T follicular helper cell (primary cell): ENCODE data around the gene CMSS1.

ENCODE experiments used
- DNase-seq: peaks from one replicate; pipeline ENCODE4 v3.0.0-alpha.2; 2020; ENCODE audit warnings: low read depth

The CMSS1 gene

DNA sequence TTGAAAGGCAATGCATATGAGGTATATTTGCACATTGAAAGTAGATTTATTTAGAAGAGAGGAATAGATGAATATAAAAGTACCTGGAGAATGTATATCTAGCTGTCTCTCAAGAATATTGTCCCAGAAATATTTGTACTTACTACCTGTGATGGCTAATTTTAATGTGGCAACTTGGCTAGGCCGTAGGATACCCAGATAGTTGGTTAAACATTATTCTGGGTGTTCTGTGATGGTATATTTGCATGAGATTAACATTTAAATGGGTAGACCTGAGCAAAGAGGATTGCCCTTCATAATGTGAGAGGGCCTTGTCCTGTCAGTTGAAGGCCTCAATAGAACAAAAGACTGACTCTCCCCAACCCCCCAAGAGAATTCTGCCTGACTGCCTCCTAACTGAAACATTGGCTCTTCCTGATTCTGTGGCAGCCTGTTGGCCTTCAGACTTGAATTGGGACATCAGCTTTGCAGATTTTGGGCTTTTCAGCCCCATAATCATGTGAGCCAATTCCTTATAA lies 366.0 kb downstream of the CMSS1 start:
- DNase-seq = no peak

DNA sequence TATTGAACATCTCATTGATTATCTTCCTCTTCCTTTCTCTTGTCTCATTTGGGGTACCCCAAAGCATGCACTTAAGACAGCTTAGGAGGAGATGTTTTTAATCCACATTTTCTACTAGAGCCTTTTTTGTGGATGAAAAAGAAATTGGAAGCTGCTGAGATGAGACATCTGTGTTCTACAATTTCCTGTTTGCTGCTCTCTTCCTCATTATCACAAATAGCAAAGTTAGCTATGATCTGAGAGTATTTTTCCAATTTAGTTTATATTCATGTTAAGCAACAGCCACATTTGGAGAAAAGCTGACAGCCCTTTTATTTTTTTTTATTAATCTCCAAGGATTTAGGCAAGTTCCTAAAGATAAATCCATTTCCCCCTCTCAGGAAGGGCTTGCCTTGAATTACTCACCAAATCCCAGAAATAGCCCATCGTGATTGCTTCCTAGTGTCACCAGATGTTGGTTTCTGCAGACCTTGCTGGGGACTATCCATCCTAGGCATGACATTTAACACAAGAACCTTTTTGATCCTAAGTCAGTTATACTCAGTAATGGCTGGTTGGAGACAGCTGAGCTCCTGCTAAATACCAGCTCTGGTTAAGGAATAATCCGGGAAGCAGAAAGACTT lies 367.4 kb downstream of the CMSS1 start:
- no peak for DNase-seq

DNA sequence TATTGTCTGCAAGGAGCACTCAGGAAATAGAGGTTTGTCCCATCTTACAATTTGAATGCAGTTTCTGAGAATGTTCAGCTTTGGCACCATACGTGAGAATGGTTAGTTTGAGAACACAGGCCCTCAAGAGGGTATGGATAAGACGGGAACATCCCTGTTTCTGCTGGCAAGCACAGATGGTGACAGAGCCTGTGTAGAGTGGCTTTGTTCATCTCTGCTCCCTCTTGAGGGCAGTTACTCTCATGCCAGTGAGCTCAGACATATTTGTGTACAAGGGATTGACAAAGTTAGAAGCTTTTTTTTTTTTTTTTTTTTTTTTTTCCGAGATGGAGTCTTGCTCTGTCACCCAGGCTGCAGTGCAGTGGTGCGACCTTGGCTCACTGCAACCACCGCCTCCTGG lies 368.2 kb downstream of the CMSS1 start:
- no peak for DNase-seq

DNA sequence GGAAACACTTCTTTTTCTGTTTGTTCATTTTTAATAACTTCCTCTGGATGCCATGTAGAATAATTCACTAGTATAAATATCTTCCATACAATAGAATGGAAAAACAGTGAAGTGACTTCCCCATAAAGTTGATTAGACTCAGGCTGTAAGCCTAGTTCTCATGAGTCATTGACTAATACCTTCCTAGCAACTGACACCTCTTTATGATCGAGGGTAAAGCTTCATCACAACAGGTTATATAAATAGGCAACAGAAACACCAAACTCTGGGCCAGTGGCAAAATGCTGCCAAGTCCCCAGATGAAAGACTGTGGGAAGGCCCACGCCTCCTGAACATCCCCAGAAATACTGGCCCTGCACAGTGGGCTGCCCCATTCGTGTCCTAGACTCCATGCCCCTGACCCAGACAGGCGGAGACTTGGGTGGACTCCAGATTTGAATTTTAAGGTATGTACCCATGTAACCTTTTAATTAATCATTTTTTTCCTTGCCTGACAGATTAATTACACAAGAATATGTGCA lies 371.8 kb downstream of the CMSS1 start:
- DNase-seq = no peak

DNA sequence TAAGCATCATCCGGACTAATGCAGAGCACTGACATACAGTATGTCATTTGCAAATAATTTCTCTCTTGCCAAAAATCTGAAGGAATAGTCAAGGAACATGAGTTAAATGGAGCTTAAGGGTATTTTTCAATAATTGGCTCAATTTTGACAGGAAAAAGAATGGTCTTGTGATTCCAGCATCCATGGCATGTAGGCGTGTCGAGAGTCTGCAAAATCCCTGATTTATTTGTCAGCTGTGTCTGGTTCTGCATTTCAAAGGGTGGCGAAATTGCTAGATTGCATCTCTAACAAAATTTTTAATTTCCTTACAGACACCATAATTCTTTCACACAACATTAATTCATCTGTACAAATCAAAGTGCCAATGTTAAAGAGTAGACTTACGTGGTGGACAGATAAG lies 377.7 kb downstream of the CMSS1 start:
- DNase-seq = no peak

DNA sequence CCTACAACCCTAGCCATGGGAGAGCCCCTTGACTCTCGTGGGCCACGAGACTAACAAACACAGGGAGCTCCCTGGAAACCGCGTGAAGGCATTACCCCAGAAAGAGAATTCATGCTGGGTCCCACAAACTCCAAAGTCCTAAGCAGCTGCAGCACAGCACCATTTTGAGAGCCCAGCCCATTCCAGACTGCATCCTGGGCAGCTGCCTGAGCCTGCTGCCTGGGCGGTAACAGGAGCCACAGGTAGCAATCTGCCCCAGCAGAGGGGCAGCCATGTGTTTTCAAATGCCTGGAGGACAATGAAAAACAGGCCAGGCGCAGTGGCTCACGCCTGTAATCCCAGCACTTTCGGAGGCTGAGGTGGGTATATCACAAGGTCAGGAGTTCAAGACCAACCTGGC lies 380.2 kb downstream of the CMSS1 start:
- no peak for DNase-seq

DNA sequence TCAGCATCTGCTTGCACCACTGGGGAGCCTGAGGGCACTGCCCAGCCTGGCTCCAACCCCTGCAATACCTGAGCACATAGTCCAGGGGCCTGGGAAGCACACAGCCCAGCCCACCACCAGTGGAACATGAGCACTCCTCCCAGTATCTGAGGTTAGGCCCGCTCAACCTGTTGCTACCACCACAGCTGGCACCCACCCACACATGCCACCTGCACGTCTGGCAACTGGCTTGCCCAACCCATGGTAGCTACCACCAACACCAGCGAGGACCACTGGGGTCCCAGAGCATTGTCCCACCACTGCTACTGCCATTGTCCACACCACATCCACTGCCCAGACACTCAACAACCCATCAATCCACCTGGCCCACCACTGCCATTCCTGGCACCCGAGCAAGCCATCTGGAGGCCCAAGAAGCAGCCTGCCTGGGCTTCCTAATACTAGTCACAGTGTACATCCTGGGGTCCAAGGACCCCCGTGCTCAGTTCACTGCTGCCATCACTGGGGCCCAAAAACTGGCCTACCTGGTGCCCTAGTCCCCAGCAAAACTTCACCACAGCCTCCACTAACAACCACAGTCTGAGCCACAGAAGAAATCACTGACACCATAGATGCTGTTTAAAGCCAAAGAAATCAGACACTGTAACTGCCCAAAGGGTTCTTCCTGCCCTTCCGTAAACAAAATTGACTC lies 381.1 kb downstream of the CMSS1 start:
- DNase-seq = no peak

DNA sequence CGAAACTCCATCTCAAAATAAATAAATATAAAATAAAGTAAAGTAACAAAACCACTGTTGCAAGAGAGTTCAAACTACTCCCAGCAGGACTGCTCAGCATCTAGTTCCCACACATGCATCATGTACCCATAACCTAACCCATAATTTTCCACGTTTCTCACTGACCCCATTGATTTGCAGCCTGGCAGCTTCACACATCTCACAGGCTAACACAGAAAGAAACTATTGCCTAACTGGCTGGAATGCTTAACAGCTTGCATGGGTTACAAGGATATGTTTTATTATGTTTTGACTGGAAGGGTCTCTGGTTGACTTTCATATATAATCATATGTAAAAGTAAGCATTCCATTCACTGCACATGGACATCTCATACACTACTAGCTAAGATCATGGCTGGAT lies 387.5 kb downstream of the CMSS1 start:
- no peak for DNase-seq

DNA sequence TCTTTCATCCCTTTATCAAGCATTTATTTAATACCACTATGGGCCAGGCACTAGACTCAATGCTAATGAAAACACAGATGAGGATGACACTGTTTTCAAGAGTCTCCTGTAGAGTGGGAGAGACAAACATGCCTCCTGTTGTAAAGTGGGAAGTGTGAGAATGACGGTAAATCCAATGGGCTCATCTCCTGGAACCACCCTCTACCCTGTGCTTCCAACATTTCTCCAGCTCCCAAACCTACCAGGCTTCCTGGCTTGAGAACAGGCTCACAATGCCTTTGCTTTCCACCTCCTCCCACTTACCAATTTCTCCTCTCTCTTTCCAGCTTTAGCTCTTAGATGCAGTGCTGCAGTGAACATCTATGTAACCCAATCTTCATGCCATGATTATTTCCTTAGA lies 389.0 kb downstream of the CMSS1 start:
- no peak for DNase-seq

DNA sequence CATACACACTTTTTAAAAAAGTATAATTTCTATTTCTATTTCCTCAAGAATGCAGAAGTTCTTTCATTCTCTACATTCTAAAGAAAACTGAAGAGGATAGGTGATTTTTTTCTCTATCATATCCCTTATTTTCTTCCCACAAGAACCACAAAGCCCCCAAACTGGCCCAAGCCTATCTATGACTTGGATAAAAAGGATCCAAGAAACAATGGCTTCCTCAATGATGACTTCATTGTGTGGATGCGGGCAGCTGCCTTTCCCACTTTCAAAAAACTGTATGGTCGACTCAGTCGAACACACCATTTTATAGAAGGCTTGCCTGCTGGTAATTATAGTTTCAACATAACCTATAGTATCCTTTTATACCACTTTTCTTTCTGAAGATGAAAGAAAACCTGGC lies 390.2 kb downstream of the CMSS1 start:
- DNase-seq = no peak

DNA sequence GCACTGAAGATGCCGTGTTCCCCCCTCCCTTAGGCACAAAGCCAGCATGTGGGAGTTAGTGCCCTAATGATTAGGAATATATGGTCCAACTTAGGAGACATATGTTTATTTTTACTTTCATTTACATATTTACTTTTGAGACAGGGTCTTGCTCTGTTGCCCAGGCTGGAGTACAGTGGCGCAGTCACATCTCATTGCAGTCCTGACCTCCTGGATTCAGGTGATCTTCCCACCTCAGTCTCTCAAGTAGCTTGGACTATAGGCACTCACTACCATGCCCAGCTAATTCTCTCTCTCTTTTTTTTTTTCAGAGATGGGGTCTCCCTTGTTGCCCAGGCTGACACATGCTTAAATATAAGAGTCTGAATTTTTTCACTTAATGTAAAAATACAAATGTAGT lies 391.5 kb downstream of the CMSS1 start:
- no peak for DNase-seq

DNA sequence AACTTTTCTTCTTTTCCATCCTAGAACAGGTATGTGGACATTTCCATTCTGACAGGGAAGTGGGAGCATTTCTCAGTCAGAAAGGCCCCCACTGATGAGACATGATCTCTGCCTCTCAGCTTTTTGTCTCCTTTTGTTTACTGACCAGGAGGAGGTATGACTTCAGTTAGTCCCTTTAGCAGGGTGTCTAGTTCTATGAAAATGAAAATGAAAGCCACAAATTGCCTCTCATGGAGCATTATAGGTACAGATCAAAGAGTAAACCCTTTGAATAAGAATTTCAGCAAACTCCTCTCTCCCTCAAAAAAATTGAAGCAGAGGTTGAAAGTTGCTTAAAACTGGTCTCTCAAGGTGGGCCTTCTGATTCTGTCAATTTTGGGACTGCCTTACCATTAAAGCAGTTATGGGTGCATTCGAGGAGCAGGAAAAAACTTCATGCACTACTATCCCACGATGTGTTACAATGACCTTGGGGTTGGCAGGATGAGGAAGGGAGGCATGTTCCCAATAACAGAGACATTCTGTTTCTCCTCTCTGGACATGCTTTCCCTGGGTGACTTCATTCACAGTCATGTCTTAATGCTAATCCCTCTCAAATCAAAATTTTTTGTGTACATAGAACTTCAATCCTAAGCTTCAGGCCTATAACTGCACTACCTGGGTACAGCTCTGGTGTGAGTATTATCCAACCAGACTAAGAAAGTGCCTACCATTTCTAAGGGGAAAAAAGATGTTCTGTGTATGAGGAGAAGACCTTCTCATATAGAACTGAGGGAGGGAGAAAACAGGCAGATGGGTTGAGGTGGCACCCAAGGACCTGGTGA lies 392.5 kb downstream of the CMSS1 start:
- no peak for DNase-seq

DNA sequence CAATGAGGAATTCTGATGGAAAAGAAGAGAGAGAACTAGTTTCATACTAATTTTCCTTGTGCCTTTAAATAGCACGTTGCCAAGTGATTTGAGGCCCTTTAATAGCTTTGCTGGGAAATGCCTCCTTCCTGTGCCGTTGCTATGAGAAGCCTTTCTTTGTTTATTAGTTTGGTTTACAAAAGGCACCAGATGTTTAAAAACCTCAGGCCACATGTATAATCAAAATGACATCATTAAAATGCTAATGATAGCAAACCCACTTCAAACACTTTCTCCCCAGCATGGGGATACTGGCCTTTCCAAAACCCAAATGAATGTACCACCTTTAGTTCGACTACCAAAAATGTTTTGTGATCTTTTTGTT lies 393.1 kb downstream of the CMSS1 start:
- no peak for DNase-seq

DNA sequence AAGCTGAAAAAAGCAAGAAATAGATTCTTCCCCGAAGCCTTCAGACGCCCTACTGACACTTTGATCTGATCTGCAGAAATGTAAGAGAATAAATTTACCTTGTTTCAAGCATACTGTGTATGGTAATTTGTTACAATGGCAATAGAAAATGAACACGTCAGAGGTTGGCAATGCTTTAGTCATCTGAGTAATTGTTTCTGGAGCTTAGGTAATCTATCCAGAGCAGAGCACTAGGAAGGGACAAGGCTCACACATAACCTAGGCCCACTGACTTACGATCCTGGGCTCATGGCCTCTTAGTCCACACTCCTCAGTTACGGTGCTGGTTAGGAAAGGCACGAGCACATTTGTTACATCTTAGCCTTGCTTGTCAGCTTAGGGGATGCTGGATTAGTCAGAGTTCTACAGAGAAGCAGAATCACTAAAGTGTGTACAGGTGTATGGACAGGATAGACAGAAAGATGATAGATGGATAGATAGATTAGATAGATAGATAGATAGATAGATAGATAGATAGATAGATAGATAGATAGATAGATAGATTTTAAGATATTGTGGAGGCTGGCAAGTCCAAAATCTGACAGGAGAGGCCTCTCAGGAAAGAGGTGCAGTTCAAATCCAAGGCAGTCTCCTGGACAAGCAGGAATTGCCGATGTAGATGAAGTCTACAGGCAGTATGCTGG lies 396.4 kb downstream of the CMSS1 start:
- DNase-seq = no peak

DNA sequence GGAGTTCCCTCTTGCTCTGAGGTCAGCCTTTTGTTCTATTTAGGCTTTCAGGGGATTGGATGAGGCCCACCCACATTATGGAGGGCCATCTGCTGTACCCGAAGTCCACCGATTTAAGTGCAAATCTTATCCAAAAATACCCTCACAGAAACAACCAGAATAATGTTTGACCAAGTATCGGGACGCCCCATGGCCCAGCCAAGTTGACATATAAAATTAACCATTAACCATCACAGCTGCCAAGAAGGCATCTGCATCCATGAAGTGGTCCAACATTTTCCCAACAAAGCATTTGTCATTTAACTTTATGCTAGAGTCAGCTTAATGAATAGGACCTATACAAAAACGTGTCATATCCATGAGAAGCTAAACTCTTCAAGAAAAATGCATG lies 396.9 kb downstream of the CMSS1 start:
- DNase-seq = no peak

DNA sequence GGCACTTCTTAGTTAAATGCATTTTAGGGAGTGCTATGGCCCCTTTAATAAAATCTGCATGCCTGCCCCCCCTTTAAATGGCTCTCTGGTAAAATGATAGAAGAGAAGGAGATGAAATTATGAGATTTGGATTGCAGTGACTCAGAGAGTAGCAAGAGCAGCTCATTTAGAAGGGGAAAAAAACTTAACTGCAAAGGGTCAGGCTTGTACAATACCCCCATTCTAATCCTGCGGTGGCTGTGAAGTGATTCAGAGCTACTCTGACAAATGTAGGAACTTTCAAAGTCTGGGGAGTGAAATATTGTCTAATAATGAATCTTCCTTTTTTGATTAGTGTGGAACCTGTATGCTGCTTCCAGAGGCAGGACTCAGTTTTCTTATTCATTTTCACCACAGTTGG lies 399.1 kb downstream of the CMSS1 start:
- no peak for DNase-seq

DNA sequence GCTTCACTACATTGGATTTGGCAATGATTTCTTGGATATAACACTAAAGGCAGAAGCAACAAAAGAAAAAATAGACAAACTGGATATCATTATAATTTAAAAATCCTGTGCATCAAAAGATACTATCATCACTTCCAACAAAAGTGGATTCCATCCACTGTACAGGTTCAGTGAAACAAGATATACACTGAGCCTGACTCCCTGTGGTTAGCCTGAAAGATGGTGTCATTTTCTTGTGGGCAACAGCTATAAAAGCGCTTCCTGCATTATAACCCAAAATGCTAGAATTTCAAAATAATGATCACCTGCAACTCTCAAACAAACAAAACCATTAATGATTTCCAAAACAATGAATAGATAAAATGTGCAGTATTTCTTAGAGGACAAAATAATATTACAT lies 403.5 kb downstream of the CMSS1 start:
- DNase-seq = no peak

DNA sequence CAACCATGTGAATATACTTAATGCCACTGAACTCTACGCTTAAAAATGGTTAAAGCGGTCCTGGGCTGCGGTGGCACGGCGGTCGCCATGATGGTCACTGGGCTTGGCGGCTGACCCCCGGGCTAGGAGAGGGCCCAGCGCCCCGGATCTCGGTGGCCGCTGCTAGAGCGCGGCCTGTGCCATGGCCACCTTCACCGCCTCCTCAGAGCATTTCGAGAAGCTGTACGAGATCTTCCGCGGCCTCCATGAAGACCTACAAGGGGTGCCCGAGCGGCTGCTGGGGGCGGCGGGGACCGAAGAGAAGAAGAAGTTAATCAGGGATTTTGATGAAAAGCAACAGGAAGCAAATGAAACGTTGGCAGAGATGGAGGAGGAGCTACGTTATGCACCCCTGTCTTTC lies 407.5 kb downstream of the CMSS1 start:
- no peak for DNase-seq

DNA sequence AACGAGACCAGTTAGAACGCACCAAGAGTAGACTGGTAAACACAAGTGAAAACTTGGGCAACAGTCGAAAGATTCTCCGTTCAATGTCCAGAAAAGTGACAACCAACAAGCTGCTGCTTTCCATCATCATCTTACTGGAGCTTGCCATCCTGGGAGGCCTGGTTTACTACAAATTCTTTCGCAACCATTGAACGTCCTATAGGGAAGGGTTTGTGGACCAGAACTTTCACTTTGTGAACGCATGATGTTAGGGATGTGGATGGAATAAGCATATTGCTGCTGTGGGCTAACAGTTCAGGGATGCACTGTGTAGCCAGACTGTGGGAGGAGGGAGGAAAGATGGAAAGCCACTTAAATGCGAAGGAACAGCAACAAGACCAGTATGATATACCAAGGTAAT lies 408.2 kb downstream of the CMSS1 start:
- DNase-seq = no peak

DNA sequence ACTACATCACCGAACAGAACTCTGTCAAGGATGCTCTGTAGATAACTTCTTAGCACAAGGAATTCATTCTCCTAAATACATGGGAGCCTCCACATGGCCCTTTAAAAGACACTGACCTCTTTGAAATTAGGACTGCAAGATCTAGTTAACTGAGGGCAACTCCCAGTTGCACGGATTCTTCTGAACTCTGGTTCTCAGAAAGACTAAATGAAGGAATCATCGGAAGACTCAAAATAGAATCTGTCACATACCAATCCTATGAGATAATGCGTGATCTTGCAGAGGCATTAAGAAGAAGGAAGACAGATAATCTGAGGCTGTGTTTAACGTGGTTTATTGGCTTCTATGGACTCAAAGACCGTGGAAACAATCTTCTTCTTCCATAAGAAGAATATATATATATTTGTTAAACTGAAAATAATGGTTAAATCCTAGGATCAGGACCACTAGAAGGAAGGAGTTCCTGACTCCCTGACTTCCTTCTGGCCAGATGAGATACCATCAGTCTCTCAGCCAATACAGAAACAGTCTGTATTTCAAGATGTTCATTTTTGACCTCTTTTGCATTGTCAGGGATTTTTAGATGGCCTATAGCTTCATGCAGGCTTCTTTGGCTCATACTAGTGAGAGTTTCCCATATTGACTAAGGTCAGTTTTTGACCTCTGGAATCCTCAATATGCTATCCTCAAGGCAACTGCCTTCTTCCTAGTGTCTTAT lies 409.2 kb downstream of the CMSS1 start:
- DNase-seq = no peak

DNA sequence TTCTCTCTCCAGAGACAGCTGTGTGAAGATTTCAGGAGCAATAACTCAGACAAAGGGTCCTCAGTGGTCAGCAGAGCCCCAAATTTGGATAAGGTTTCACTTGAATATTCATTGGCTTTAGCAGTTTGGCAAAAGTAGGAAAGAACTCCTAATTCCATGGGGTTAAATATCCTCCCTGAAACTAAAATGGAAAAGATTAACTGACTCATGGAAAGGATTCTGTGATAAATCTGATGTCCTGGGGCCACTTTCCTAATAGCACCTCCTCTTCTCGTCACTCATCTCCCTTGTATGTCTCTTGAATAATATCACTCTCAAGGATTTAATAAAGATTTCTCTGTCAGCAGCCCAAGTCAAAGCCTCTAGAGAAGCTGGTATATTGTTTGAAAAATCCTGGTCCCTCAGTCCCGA lies 409.9 kb downstream of the CMSS1 start:
- DNase-seq = no peak

DNA sequence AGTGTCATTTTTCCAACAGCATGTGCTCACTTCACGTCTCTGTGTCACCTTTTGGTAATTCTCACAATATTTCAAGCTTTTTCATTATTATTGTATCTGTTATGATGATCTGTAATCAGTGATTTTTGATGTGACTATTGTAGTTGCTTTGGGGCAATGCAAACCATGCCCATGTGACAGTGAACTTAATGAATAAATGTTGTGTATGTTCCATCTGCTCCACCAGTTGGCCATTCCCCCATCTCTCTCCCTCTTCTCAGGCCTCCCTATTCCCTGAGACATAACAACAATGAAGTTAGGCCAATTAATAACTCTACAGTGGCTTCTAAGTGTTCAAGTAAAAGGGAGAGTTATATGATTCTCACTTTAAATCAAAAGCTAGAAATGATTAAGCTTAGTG lies 410.6 kb downstream of the CMSS1 start:
- no peak for DNase-seq
